NCI-H187 treated with DMSO at 0.1 percent for 48 hours (cell line): Measurements from ENCODE around the gene FARSA.
"Not testable (repeated sequence)": the region's sequence is repeated elsewhere in the genome, so short reads cannot be mapped to it uniquely, and the experiment has no call there.

Experiments used
- DNase-seq: peaks from one replicate; lab custom pipeline; 2025; lab: John Stamatoyannopoulos, UW

FARSA gene

GRCh38 chr19:12890299-12890786 is 43.2 kb downstream of the FARSA start:
- not testable (repeated sequence) for DNase-seq

GRCh38 chr19:12888006-12888603 is 45.4 kb downstream of the FARSA start:
- no peak for DNase-seq

GRCh38 chr19:12886969-12887747 is 46.4 kb downstream of the FARSA start, which contains the start of gene KLF1:
TSS of gene KLF1 (minus strand) at chr19:12887201. CDS start at chr19:12887140, 61 bp downstream.
- DNase-seq, result no peak

GRCh38 chr19:12886651-12886968 is 46.9 kb downstream of the FARSA start:
- DNase-seq, result no peak

GRCh38 chr19:12885749-12886650 is 47.5 kb downstream of the FARSA start:
- DNase-seq, result no peak

GRCh38 chr19:12884926-12885748 is 48.4 kb downstream of the FARSA start:
- DNase-seq, result peak; percentile 67

- no peak for DNase-seq
Observed at GRCh38 chr19:12884627-12884925, 48.9 kb downstream of the FARSA start.

GRCh38 chr19:12884202-12884601 is 49.3 kb downstream of the FARSA start:
- DNase-seq, result no peak

- DNase-seq, result no peak
Observed at GRCh38 chr19:12882589-12882988, 50.9 kb downstream of the FARSA start.

GRCh38 chr19:12881172-12881808 is 52.2 kb downstream of the FARSA start, which contains the start of gene DNASE2:
TSS of gene DNASE2 (minus strand) at chr19:12881449. CDS start at chr19:12881375, 74 bp downstream.
- DNase-seq, result peak; percentile 60

- no peak for DNase-seq
Observed at GRCh38 chr19:12880551-12881171, 52.9 kb downstream of the FARSA start.

GRCh38 chr19:12875086-12875485 is 58.4 kb downstream of the FARSA start:
- DNase-seq, result no peak

- no peak for DNase-seq
Observed at GRCh38 chr19:12873891-12874745, 59.4 kb downstream of the FARSA start.

GRCh38 chr19:12872941-12873890 is 60.3 kb downstream of the FARSA start:
- peak; percentile 42 for DNase-seq
